Motor neuron (in vitro differentiated cells): ENCODE data around the gene EIF2B4. TPM values are rescaled to one million over a fixed set of nuclear protein-coding genes. Genes with fewer than 3 reads are reported as not detected.
"Not testable (repeated sequence)": the region's sequence is repeated elsewhere in the genome, so short reads cannot be mapped to it uniquely, and the experiment has no call there.

ENCODE experiments used
- ATAC-seq, 8 experiments: fragments of 200-7000 bp; cut with Tn5 transposase; replicated peaks in 6 of 8; 2 replicates each; pipeline ENCODE4 v1.8.0; 2021; ENCODE audit warnings: mild to moderate bottlenecking in 8 of 8, moderate library complexity in 8 of 8
- H3K27ac ChIP-seq, 2 donors: fragments of 250-450 bp; sonication (Bioruptor Pico); 2 replicates each; pipeline ENCODE4 v1.9.0; 2021; ENCODE audit warnings: antibody characterized with exemption in 2 of 2, mild to moderate bottlenecking in 2 of 2, moderate library complexity in 1 of 2
- H3K4me1 ChIP-seq, 2 donors: fragments of 250-450 bp; sonication (Bioruptor Pico); replicated peaks in 1 of 2; 2 replicates each; pipeline ENCODE4 v1.6.1; 2021; ENCODE audit warnings: antibody characterized with exemption in 2 of 2, mild to moderate bottlenecking in 2 of 2, moderate library complexity in 1 of 2
- H3K4me3 ChIP-seq, 5 donors: fragments of 250-450 bp; sonication (Bioruptor Pico); 2 replicates each; pipeline ENCODE4 v1.9.0; 2021; ENCODE audit warnings: antibody characterized with exemption in 5 of 5, mild to moderate bottlenecking in 5 of 5, moderate library complexity in 4 of 5
- WGBS, 10 experiments: fragments of 450-650 bp; shearing (Covaris generic); methylation state at CpG; one replicate each; pipeline ENCODE4 v1.0.0; 2022; 5-methylcytosine and 5-hydroxymethylcytosine counted together
- in situ Hi-C, 9 experiments: fragments of 400-800 bp; cut with MboI; loops; one replicate each; pipeline ENCODE4 v1.15.0; 2021; ENCODE audit warnings: low sequenced_read_pairs in 9 of 9, low pct_unique_long_range_greater_than_20kb in 2 of 9; ENCODE audit not compliant: unreplicated experiment in 9 of 9
- total RNA-seq, 8 experiments: library from RNA; unstranded; fragments of 300-600 nt; gene quantifications; 2 replicates each; pipeline versions ENCODE4 v1.2.3 to v1.2.4, GENCODE V29; 2022

The EIF2B4 gene
- total RNA-seq, 8 experiments from 2014 or later: 24.0 to 51.7 (median 34.6) TPM

- Histone ChIP-seq H3K27ac (no peak overlapping the region), H3K4me3 (no peak overlapping the region), H3K4me1 (peaks cover 5 to 6% of the 10 kb centered on the region in 2 donors)
- in situ Hi-C loops: no loop called here
- 55 to 100% (median 88%) methylated on average over 2 to 6 of the region's 6 CpGs; no CpG with 5 or more reads in 1 of the 10 experiments for WGBS, 10 experiments
- ATAC-seq: no peak
These were observed 18.1 kb downstream of the EIF2B4 start for GRCh38 chr2:27351802-27352598.

- Histone ChIP-seq H3K4me3 (no peak overlapping the region), H3K4me1 (peaks cover 2% of the 10 kb centered on the region in 2 donors), H3K27ac (no peak overlapping the region)
- in situ Hi-C loops: no loop called here
- WGBS, 10 experiments: 69 to 100% (median 91%) methylated on average over 1 to 6 of the region's 7 CpGs
- no peak for ATAC-seq
These were observed 19.9 kb downstream of the EIF2B4 start for GRCh38 chr2:27350106-27350693.

GRCh38 chr2:27347641-27348040 is 22.5 kb downstream of the EIF2B4 start:
- H3K4me1 ChIP-seq: no peaks in the 10 kb centered on the region
- WGBS, 10 experiments: 83 to 100% methylated on average over 1 of the region's 2 CpGs; no CpG with 5 or more reads in 8 of the 10 experiments
- in situ Hi-C loops: no loop called here
- H3K4me3 ChIP-seq: no peak overlapping the region
- H3K27ac ChIP-seq: no peak overlapping the region
- ATAC-seq: peak in 2 of 8 experiments; percentile 68 to 85

DNA sequence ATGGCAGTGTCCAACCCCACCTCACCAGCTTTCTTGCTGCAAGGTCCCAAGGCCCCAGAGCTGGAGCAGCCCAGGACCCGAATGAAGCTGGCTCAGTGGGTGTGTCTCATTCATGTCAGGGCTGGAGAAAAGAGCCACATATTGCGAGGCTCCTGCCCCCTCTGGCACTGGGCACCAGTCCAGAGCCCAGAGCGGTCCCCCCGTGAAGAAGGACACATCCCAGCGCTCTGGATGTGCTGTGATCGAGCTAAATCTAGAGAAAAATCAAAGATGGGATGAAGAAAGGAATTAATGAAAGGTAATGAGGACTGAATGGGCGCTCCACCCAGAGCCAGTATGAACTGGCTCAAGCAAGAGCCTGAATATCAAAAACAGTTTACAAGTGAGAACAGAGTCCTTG is 34.0 kb downstream of the EIF2B4 start:
- no peak for ATAC-seq
- in situ Hi-C loops: no loop called here
- no peak overlapping the region for H3K27ac ChIP-seq
- H3K4me1 ChIP-seq: no peaks in the 10 kb centered on the region
- H3K4me3 ChIP-seq: no peak overlapping the region
- 81 to 100% (median 92%) methylated on average over 1 to 5 of the region's 7 CpGs; no CpG with 5 or more reads in 4 of the 10 experiments for WGBS, 10 experiments

DNA sequence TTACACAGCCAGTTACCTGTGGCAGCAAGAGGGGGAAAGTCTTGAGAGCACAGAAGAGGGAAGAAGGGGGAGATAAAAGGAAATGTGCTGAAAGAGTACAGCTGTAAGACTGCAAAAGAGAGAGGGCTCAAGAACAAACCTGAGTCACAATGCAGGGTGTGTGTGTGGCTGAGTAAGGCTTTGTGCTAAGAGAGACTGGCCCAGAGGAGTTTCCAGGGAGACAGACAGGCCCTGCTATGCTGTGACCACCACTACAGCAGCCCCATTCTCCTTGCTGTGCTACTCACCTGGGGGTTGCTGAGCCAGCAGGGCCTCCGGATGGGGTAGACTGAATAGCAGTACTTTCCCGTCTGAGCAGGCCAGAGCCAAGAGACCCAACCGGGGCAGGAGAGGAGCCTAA is 34.8 kb downstream of the EIF2B4 start:
- H3K4me3 ChIP-seq: no peak overlapping the region
- peak in 3 of 8 experiments; percentile 65 to 100 (median 93) for ATAC-seq
- 100% methylated on average over 1 of the region's 3 CpGs; no CpG with 5 or more reads in 6 of the 10 experiments for WGBS, 10 experiments

GRCh38 chr2:27324720-27325119 is 45.4 kb downstream of the EIF2B4 start:
- 87 to 100% (median 99%) methylated on average over 2 to 5 of the region's 5 CpGs; no CpG with 5 or more reads in 4 of the 10 experiments for WGBS, 10 experiments
- Histone ChIP-seq H3K27ac (no peak overlapping the region), H3K4me3 (no peak overlapping the region), H3K4me1 (peaks cover 13 to 14% of the 10 kb centered on the region in 2 donors)
- ATAC-seq: no peak
- in situ Hi-C loops: no loop called here

More for the DNA sequence above, 34.8 kb downstream of the EIF2B4 start:
- Histone ChIP-seq H3K27ac (no peak overlapping the region), H3K4me1 (no peaks in the 10 kb centered on the region)
- in situ Hi-C loops: no loop called here

DNA sequence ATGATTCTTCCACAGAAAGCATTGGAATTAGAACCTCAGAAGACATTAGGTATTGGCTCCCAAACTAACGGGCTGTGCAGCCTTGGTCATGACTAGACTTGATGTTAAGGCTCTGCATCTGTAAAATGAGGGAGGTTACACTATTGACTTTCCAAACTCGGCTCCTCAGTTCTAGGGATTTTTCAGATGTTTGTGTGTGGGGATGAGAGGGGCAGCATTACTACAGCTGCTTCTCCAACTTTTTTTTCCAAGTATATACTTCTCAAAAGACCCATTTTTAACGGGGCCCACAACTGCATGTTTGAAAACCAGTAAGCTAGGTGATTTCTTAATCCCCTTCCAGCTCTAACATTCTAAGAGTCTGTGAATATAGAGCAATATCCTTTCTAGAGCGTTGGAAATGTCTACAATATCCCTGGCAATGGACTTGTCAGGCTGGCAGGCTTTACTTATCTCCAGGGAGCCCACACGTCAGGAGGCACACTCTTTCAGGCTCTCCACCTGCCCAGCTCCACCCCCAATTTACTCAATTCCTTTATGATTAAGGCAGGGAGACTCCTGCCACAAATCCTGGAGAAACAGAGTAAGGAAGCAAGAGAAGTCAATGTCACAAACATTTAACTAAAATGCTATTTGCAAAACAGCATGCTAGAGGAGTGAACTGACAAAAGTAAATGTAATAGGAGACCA is 46.4 kb downstream of the EIF2B4 start:
- peak in 2 of 8 experiments; percentile 2 to 6 for ATAC-seq

DNA sequence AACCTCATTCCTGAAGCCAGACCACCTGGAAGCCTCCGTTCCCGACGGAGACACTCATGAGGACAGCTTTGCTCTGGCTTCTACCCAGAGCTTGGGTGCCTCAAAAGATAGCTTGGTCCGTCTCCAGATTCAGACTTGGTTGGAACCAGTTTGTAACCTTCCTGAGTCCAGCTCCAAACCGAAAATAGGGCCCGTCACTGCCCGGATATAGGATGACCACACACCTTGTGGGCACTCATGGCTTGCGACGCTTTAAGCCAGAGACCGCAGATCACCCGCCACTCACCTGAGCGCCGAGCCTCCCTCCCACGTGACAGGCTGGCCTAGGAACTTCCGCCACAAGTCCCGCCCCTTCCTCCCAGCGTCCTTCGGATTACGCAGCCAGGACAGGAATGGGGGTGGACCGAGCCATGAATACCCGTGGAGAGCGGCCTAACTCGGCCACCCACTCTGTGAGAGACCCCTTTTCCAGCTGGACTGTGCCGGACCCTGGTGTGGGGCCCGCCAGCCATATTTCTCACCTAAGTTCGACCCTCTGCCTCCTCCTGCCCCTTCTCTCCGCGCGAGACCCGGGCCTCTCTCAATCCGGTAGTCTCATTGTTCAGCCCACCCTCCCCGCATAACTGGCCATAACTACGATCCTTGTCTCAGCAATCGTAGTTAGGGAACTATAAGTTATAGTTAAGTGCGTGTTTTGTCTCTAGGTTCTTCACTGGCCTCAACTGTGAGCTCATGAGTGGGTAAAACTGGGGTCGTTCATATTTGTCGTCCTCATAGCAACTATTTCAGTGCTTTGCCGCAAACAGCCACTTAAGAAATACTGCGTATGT is 47.2 kb downstream of the EIF2B4 start, which contains the start of gene MPV17:
TSS of gene MPV17 (minus strand) at position 332 of the 830 bp plus-strand sequence. CDS start 580 bp downstream, outside the sequence.
- peak within 1 kb of the TSS; percentile 98 to 99 for H3K27ac ChIP-seq
- H3K4me3 ChIP-seq: peak within 1 kb of the TSS; percentile 49 to 96 (median 62)
- ATAC-seq: peak; percentile 74 to 95 (median 83)
- H3K4me1 ChIP-seq: peaks cover 13 to 14% of the 10 kb centered on the region in 2 donors
- WGBS, 10 experiments: 0 to 5% (median 1%) methylated on average over 3 to 24 of the region's 39 CpGs; no CpG with 5 or more reads in 3 of the 10 experiments
- in situ Hi-C loops: no loop called here

More for the DNA sequence above, 46.4 kb downstream of the EIF2B4 start:
- Histone ChIP-seq H3K4me3 (peak overlapping the region; percentile 49 to 96 (median 62)), H3K27ac (peak overlapping the region; percentile 98 to 99), H3K4me1 (peaks cover 13 to 14% of the 10 kb centered on the region in 2 donors)
- in situ Hi-C loops: no loop called here
- 0 to 50% (median 13%) methylated on average over 1 to 4 of the region's 5 CpGs; no CpG with 5 or more reads in 2 of the 10 experiments for WGBS, 10 experiments

DNA sequence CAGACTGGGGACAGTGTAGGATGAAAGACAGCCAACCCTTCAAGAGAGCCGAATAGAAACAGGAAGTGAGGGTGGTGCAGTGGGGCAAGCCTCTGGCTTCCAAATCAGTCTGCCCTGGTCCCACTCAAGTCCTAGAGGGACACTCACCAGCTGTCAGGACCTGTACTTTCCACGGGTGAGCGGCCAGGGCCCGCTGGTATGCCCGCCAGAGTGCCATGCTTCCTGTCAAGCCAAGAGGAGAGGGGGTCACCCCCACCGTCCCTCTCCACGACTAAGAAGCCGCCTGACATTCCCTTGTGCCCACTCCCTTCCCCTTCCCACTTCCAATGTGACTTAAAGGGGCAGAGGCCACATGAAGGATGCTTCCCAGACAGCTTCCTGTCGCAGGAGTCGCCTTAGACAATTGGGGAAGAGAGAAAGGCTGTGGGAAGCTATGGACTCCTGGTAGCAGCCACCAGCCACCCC is 47.8 kb downstream of the EIF2B4 start:
- in situ Hi-C loops: no loop called here
- peak; percentile 0 to 9 (median 4) for ATAC-seq
- peak overlapping the region; percentile 98 to 99 for H3K27ac ChIP-seq
- 0 to 33% (median 0%) methylated on average over 1 to 2 of the region's 10 CpGs; no CpG with 5 or more reads in 7 of the 10 experiments for WGBS, 10 experiments
- peaks cover 13 to 14% of the 10 kb centered on the region in 2 donors for H3K4me1 ChIP-seq
- H3K4me3 ChIP-seq: peak overlapping the region; percentile 49 to 96 (median 62)

DNA sequence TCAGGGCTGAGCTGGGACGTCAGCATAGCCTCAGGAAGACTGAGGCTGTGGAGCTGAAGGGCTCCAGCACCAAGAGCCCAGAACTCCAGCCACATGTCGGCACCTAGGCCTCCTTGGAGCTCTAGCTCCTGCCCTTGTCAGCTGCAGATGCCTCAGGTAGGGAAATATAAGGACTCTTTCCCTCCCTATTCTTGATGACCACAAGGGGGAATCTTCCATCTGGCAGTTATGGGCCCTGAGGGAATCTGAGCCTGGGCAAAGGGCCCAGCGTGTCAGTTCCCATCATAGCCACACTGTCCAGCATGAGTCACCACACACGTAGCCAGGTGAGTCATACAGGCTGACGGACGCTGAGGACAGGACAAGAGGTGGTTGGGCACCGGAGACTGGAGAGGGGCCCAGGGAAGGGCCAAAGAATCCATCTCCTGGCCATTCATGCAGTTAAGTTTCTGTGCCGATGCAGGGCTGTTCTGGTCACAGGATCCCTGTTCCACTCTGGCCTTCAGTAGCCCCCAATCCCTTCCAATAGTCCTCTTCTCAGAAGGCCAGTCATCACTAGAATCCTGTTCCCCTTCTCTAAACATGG is 49.1 kb downstream of the EIF2B4 start:
- 21 to 100% (median 57%) methylated on average over 1 to 5 of the region's 8 CpGs; no CpG with 5 or more reads in 4 of the 10 experiments for WGBS, 10 experiments
- Histone ChIP-seq H3K4me3 (peak overlapping the region in 1 of 5 donors; percentile 12), H3K4me1 (peaks cover 13 to 14% of the 10 kb centered on the region in 2 donors), H3K27ac (peak overlapping the region in 1 of 2 donors; percentile 57)
- peak; percentile 63 to 81 (median 76) for ATAC-seq
- in situ Hi-C loops: no loop called here

- in situ Hi-C loops, ATAC-seq, H3K27ac ChIP-seq, H3K4me3 ChIP-seq: not testable (repeated sequence)
- 80 to 100% (median 94%) methylated on average over 1 to 10 of the region's 15 CpGs; no CpG with 5 or more reads in 1 of the 10 experiments for WGBS, 10 experiments
- H3K4me1 ChIP-seq: peaks cover 13 to 14% of the 10 kb centered on the region in 2 donors
These were observed 50.3 kb downstream of the EIF2B4 start for GRCh38 chr2:27319839-27320238.
